GM23338 (cell line): ENCODE results near the gene ZFR2. TPM values are rescaled to one million over a fixed set of nuclear protein-coding genes. Genes with fewer than 3 reads are reported as not detected.

ENCODE experiments used
- ATAC-seq: fragments of 200-7000 bp; cut with Tn5 transposase; 3 replicates; pipeline ENCODE4 v1.9.1; 2020
- DNase-seq: peaks from one replicate; pipeline ENCODE4 v3.0.0-alpha.2; 2015; ENCODE audit warnings: low spot score
- H2AFZ ChIP-seq: fragments of 200-600 bp; sonication (generic); 2 replicates; pipeline ENCODE4 v1.8.0; 2016; ENCODE audit warnings: antibody characterized with exemption, mild to moderate bottlenecking, moderate library complexity
- H3F3A ChIP-seq: fragments of 200-600 bp; sonication (generic); replicated peaks from 2 replicates; pipeline ENCODE4 v1.8.0; 2017; ENCODE audit warnings: antibody characterized with exemption, mixed run types, low read depth
- H3K27ac ChIP-seq: fragments of 200-600 bp; sonication (generic); 2 replicates; pipeline ENCODE4 v1.6.1; 2016; ENCODE audit warnings: low read depth
- H3K27me3 ChIP-seq: fragments of 200-600 bp; sonication (generic); 2 replicates; pipeline ENCODE4 v1.8.0; 2016; ENCODE audit warnings: mild to moderate bottlenecking, mixed run types, moderate library complexity; ENCODE audit not compliant: insufficient read depth
- H3K36me3 ChIP-seq: fragments of 200-600 bp; sonication (generic); 2 replicates; pipeline ENCODE4 v1.8.0; 2016; ENCODE audit warnings: mild to moderate bottlenecking; ENCODE audit not compliant: insufficient read depth
- H3K4me1 ChIP-seq: fragments of 200-600 bp; sonication (generic); 2 replicates; pipeline ENCODE4 v1.8.0; 2016; ENCODE audit warnings: mild to moderate bottlenecking, moderate library complexity; ENCODE audit not compliant: insufficient read depth
- H3K4me2 ChIP-seq: fragments of 200-600 bp; sonication (generic); 2 replicates; pipeline ENCODE4 v1.7.1; 2017; ENCODE audit warnings: mixed run types
- H3K4me3 ChIP-seq: fragments of 200-600 bp; sonication (generic); 2 replicates; pipeline ENCODE4 v1.6.1; 2016; ENCODE audit warnings: mixed run types
- H3K79me2 ChIP-seq: fragments of 200-600 bp; sonication (generic); replicated peaks from 2 replicates; pipeline ENCODE4 v1.8.0; 2017; ENCODE audit warnings: mild to moderate bottlenecking; ENCODE audit not compliant: insufficient read depth
- H3K9me2 ChIP-seq: fragments of 200-600 bp; sonication (generic); 2 replicates; pipeline ENCODE4 v1.8.0; 2017; ENCODE audit not compliant: insufficient read depth
- H4K20me1 ChIP-seq: fragments of 200-600 bp; sonication (generic); replicated peaks from 2 replicates; pipeline ENCODE4 v1.8.0; 2017; ENCODE audit warnings: mild to moderate bottlenecking; ENCODE audit not compliant: insufficient read depth
- H3K27ac Mint-ChIP-seq: 2 replicates; pipeline ENCODE4 v1.8.0; 2020; ENCODE audit warnings: inconsistent platforms, mild to moderate bottlenecking, moderate library complexity, mixed read lengths
- H3K27me3 Mint-ChIP-seq: 3 replicates; pipeline ENCODE4 v1.8.0; 2022; ENCODE audit warnings: low read depth, mild to moderate bottlenecking, moderate library complexity, mixed read lengths, inconsistent platforms; ENCODE audit not compliant: insufficient read depth, poor library complexity
- H3K36me3 Mint-ChIP-seq: 3 replicates; pipeline ENCODE4 v1.8.0; 2021; ENCODE audit warnings: low read depth, mild to moderate bottlenecking, inconsistent platforms, moderate library complexity, mixed read lengths
- H3K4me1 Mint-ChIP-seq: 3 replicates; pipeline ENCODE4 v1.8.0; 2020; ENCODE audit warnings: mild to moderate bottlenecking, inconsistent platforms, mixed read lengths
- H3K4me3 Mint-ChIP-seq: 3 replicates; pipeline ENCODE4 v1.8.0; 2021; ENCODE audit warnings: moderate library complexity, mild to moderate bottlenecking, inconsistent platforms, mixed read lengths
- H3K9me3 Mint-ChIP-seq: 3 replicates; pipeline ENCODE4 v1.8.0; 2020; ENCODE audit warnings: moderate library complexity, mild to moderate bottlenecking, inconsistent platforms, mixed read lengths
- CREB1 ChIP-seq: fragments of 250-450 bp; sonication (Bioruptor Pico); IDR thresholded peaks from 2 replicates; pipeline ENCODE4 v1.5.0; 2020; ENCODE audit warnings: low read depth, mild to moderate bottlenecking, moderate library complexity
- EZH2 ChIP-seq: fragments of 200-600 bp; sonication (generic); IDR thresholded peaks from one replicate; pipeline ENCODE4 v1.8.0; 2017; ENCODE audit warnings: antibody characterized with exemption, mild to moderate bottlenecking, low read depth; ENCODE audit not compliant: unreplicated experiment
- EZH2phosphoT487 ChIP-seq: fragments of 200-600 bp; sonication (generic); IDR thresholded peaks from one replicate; pipeline ENCODE4 v1.8.1; 2018; ENCODE audit warnings: antibody characterized with exemption; ENCODE audit not compliant: unreplicated experiment
- JUNB ChIP-seq: IDR thresholded peaks from one replicate; pipeline ENCODE4 v1.6.1; 2016; ENCODE audit warnings: antibody characterized with exemption; ENCODE audit not compliant: unreplicated experiment
- NANOG ChIP-seq: IDR thresholded peaks from 2 replicates; pipeline ENCODE4 v1.6.1; 2016; ENCODE audit warnings: antibody characterized with exemption, borderline replicate concordance
- POLR2AphosphoS5 ChIP-seq: IDR thresholded peaks from 2 replicates; pipeline ENCODE4 v1.6.1; 2016; ENCODE audit warnings: antibody characterized with exemption, low read depth
- STAT1 ChIP-seq: IDR thresholded peaks from one replicate; pipeline ENCODE4 v1.6.1; 2016; ENCODE audit warnings: antibody characterized with exemption; ENCODE audit not compliant: unreplicated experiment
- ZNF114 ChIP-seq: fragments of 250-450 bp; sonication (Bioruptor Pico); IDR thresholded peaks from 2 replicates; pipeline ENCODE4 v1.5.0; 2020; ENCODE audit warnings: mild to moderate bottlenecking, moderate library complexity
- ZNF331 ChIP-seq: fragments of 250-450 bp; sonication (Bioruptor Pico); IDR thresholded peaks from 2 replicates; pipeline ENCODE4 v1.5.0; 2020; ENCODE audit warnings: low read depth, mild to moderate bottlenecking, moderate library complexity
- polyA plus RNA-seq: library from polyadenylated mRNA; unstranded; fragments of >200 nt; fragmentation: Nextera tagmentation; extraction: Ambion mirVana; gene quantifications from 2 replicates; pipeline ENCODE4 v1.2.1, GENCODE V29; 2016
- total RNA-seq: library from RNA; depleted of rRNA; stranded (reverse); fragments of >200 nt; shearing (Covaris generic); gene quantifications from 2 replicates; pipeline ENCODE4 v1.2.3, GENCODE V29; 2014
- TF ChIP-seq, protein P1 (sequence below): fragments of 250-450 bp; sonication (Bioruptor Pico); IDR thresholded peaks from 2 replicates; pipeline ENCODE4 v1.5.0; 2020; ENCODE audit warnings: mild to moderate bottlenecking, moderate library complexity
- TF ChIP-seq, protein P2 (sequence below): IDR thresholded peaks from one replicate; pipeline ENCODE4 v1.6.1; 2018; ENCODE audit warnings: antibody characterized with exemption; ENCODE audit not compliant: unreplicated experiment
- TF ChIP-seq, protein P3 (sequence below): IDR thresholded peaks from 2 replicates; pipeline ENCODE4 v1.6.1; 2016; ENCODE audit warnings: antibody characterized with exemption
- TF ChIP-seq, protein P4 (sequence below), 2 experiments: fragments of 200-600 bp in 1 of 2; sonication (generic) in 1 of 2; conservative IDR thresholded peaks; 2 replicates each; pipeline versions ENCODE4 v1.5.1 to v1.6.1; 2016 to 2017; ENCODE audit warnings: antibody characterized with exemption in 2 of 2, low read depth in 2 of 2, mild to moderate bottlenecking in 2 of 2, moderate library complexity in 1 of 2

The ZFR2 gene
- total and polyA plus RNA-seq, 2 experiments from 2014 or later: 15.8 to 31.3 TPM

DNA sequence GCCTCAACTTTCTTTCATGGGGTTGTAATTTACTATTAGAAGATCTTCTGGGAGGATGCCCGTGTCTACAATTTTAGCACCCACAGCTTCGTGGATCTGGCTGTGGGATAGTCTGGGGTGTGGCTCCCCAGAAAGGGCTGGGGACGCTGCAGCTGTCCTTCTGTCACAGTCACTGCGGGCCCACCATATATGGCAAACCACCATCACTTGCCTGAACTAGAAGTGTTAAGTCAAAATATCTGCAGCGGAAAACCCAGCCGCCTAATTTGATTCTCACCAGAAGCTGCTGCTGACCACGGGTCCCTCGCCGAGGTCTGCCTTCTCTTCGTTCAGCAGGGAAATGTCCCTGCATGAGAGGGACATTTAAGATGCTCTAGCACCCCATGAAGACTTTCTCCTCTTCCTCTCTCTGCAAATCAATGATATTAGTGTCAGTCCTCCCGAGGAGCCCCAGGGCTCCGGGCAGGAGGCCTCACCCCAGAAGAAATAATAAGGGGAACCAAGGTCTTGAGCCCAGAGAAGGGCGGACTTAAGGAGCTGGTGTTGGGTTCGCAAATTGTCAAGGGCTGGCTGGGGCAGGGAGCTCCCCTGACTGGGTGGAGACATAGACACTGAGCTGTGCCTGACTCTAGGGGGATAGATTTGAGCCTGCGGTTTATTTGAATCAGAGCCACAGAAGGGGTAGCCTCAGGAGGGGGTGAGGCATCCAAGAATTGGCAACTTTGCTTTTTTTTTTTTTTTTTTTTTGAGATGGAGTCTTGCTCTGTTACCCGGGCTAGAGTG, 79.7 kb downstream of the ZFR2 start:
- Histone ChIP-seq H3K79me2 (no peaks in the 10 kb centered on the region), H3K36me3 (no peaks in the 10 kb centered on the region), H3K4me3 (no peak overlapping the region), H3K9me2 (no peaks in the 10 kb centered on the region), H3K27ac (no peak overlapping the region), H3K4me2 (no peak overlapping the region), H3F3A (no peaks in the 10 kb centered on the region), H3K4me1 (no peaks in the 10 kb centered on the region; the same call in 1 of the 2 replicates), H3K27me3 (peaks cover 10% of the 10 kb centered on the region), H4K20me1 (no peaks in the 10 kb centered on the region), H2AFZ (no peak overlapping the region)
- no peak overlapping the region for H3K4me3 Mint-ChIP-seq
- 0 out of 3 replicates have a peak, but pooled peaks cover 4% of the 10 kb centered on the region for H3K36me3 Mint-ChIP-seq
- H3K27me3 Mint-ChIP-seq: peaks cover 15% of the 10 kb centered on the region
- no peak for TF ChIP-seq NANOG
- no peak for TF ChIP-seq EZH2
- TF ChIP-seq, protein P1, sequence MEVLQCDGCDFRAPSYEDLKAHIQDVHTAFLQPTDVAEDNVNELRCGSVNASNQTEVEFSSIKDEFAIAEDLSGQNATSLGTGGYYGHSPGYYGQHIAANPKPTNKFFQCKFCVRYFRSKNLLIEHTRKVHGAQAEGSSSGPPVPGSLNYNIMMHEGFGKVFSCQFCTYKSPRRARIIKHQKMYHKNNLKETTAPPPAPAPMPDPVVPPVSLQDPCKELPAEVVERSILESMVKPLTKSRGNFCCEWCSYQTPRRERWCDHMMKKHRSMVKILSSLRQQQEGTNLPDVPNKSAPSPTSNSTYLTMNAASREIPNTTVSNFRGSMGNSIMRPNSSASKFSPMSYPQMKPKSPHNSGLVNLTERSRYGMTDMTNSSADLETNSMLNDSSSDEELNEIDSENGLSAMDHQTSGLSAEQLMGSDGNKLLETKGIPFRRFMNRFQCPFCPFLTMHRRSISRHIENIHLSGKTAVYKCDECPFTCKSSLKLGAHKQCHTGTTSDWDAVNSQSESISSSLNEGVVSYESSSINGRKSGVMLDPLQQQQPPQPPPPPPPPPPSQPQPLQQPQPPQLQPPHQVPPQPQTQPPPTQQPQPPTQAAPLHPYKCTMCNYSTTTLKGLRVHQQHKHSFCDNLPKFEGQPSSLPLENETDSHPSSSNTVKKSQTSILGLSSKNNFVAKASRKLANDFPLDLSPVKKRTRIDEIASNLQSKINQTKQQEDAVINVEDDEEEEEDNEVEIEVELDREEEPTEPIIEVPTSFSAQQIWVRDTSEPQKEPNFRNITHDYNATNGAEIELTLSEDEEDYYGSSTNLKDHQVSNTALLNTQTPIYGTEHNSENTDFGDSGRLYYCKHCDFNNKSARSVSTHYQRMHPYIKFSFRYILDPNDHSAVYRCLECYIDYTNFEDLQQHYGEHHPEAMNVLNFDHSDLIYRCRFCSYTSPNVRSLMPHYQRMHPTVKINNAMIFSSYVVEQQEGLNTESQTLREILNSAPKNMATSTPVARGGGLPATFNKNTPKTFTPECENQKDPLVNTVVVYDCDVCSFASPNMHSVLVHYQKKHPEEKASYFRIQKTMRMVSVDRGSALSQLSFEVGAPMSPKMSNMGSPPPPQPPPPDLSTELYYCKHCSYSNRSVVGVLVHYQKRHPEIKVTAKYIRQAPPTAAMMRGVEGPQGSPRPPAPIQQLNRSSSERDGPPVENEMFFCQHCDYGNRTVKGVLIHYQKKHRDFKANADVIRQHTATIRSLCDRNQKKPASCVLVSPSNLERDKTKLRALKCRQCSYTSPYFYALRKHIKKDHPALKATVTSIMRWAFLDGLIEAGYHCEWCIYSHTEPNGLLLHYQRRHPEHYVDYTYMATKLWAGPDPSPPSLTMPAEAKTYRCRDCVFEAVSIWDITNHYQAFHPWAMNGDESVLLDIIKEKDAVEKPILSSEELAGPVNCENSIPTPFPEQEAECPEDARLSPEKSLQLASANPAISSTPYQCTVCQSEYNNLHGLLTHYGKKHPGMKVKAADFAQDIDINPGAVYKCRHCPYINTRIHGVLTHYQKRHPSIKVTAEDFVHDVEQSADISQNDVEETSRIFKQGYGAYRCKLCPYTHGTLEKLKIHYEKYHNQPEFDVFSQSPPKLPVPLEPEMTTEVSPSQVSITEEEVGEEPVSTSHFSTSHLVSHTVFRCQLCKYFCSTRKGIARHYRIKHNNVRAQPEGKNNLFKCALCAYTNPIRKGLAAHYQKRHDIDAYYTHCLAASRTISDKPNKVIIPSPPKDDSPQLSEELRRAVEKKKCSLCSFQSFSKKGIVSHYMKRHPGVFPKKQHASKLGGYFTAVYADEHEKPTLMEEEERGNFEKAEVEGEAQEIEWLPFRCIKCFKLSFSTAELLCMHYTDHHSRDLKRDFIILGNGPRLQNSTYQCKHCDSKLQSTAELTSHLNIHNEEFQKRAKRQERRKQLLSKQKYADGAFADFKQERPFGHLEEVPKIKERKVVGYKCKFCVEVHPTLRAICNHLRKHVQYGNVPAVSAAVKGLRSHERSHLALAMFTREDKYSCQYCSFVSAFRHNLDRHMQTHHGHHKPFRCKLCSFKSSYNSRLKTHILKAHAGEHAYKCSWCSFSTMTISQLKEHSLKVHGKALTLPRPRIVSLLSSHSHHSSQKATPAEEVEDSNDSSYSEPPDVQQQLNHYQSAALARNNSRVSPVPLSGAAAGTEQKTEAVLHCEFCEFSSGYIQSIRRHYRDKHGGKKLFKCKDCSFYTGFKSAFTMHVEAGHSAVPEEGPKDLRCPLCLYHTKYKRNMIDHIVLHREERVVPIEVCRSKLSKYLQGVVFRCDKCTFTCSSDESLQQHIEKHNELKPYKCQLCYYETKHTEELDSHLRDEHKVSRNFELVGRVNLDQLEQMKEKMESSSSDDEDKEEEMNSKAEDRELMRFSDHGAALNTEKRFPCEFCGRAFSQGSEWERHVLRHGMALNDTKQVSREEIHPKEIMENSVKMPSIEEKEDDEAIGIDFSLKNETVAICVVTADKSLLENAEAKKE (CRISPR knock-in tag): no peak
- TF ChIP-seq, protein P2, sequence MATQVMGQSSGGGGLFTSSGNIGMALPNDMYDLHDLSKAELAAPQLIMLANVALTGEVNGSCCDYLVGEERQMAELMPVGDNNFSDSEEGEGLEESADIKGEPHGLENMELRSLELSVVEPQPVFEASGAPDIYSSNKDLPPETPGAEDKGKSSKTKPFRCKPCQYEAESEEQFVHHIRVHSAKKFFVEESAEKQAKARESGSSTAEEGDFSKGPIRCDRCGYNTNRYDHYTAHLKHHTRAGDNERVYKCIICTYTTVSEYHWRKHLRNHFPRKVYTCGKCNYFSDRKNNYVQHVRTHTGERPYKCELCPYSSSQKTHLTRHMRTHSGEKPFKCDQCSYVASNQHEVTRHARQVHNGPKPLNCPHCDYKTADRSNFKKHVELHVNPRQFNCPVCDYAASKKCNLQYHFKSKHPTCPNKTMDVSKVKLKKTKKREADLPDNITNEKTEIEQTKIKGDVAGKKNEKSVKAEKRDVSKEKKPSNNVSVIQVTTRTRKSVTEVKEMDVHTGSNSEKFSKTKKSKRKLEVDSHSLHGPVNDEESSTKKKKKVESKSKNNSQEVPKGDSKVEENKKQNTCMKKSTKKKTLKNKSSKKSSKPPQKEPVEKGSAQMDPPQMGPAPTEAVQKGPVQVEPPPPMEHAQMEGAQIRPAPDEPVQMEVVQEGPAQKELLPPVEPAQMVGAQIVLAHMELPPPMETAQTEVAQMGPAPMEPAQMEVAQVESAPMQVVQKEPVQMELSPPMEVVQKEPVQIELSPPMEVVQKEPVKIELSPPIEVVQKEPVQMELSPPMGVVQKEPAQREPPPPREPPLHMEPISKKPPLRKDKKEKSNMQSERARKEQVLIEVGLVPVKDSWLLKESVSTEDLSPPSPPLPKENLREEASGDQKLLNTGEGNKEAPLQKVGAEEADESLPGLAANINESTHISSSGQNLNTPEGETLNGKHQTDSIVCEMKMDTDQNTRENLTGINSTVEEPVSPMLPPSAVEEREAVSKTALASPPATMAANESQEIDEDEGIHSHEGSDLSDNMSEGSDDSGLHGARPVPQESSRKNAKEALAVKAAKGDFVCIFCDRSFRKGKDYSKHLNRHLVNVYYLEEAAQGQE: no peak
- TF ChIP-seq CREB1 (CRISPR knock-in tag): no peak
- TF ChIP-seq, protein P3, sequence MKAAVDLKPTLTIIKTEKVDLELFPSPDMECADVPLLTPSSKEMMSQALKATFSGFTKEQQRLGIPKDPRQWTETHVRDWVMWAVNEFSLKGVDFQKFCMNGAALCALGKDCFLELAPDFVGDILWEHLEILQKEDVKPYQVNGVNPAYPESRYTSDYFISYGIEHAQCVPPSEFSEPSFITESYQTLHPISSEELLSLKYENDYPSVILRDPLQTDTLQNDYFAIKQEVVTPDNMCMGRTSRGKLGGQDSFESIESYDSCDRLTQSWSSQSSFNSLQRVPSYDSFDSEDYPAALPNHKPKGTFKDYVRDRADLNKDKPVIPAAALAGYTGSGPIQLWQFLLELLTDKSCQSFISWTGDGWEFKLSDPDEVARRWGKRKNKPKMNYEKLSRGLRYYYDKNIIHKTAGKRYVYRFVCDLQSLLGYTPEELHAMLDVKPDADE: no peak
- no peak for TF ChIP-seq JUNB
- no peak for TF ChIP-seq POLR2AphosphoS5
- TF ChIP-seq STAT1: no peak
- TF ChIP-seq, protein P4, sequence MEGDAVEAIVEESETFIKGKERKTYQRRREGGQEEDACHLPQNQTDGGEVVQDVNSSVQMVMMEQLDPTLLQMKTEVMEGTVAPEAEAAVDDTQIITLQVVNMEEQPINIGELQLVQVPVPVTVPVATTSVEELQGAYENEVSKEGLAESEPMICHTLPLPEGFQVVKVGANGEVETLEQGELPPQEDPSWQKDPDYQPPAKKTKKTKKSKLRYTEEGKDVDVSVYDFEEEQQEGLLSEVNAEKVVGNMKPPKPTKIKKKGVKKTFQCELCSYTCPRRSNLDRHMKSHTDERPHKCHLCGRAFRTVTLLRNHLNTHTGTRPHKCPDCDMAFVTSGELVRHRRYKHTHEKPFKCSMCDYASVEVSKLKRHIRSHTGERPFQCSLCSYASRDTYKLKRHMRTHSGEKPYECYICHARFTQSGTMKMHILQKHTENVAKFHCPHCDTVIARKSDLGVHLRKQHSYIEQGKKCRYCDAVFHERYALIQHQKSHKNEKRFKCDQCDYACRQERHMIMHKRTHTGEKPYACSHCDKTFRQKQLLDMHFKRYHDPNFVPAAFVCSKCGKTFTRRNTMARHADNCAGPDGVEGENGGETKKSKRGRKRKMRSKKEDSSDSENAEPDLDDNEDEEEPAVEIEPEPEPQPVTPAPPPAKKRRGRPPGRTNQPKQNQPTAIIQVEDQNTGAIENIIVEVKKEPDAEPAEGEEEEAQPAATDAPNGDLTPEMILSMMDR (conservative IDR thresholded peaks at IDR 0.05; ENCODE audit: low read depth in 2 of 2): no peak
- no peak for TF ChIP-seq ZNF331 (CRISPR knock-in tag)
- TF ChIP-seq ZNF114 (CRISPR knock-in tag): no peak
- no peak for TF ChIP-seq EZH2phosphoT487
- peaks cover 6% of the 10 kb centered on the region for H3K4me1 Mint-ChIP-seq
- no peak for DNase-seq
- peaks cover 3% of the 10 kb centered on the region; the same call in 1 of the 3 replicates for H3K9me3 Mint-ChIP-seq
- no peak; the same call in 2 of the 3 replicates for ATAC-seq
- H3K27ac Mint-ChIP-seq: no peak overlapping the region
